ENCODE results near the gene SYMPK.
"Not testable (repeated sequence)": the region's sequence is repeated elsewhere in the genome, so short reads cannot be mapped to it uniquely, and the experiment has no call there.

The SYMPK gene

GRCh38 chr19:45872095-45872919, 9.4 kb upstream of the SYMPK start:
- TF ChIP-seq JUND (IDR thresholded peaks at IDR 0.05; ENCODE audit: low read depth) = no peak
- in situ Hi-C loops (cut with HindIII; ENCODE audit: low pct_unique_long_range_greater_than_20kb, low sequenced_read_pairs) = no loop called here
- no peak for DNase-seq (ENCODE audit: low read depth in 1 of 2, low spot score in 1 of 2)

GRCh38 chr19:45870798-45871197, 7.9 kb upstream of the SYMPK start:
- no peak for TF ChIP-seq JUND (IDR thresholded peaks at IDR 0.05; ENCODE audit: low read depth)
- DNase-seq (ENCODE audit: low read depth in 1 of 2, low spot score in 1 of 2) = no peak
- in situ Hi-C loops (cut with HindIII; ENCODE audit: low pct_unique_long_range_greater_than_20kb, low sequenced_read_pairs) = no loop called here

DNA sequence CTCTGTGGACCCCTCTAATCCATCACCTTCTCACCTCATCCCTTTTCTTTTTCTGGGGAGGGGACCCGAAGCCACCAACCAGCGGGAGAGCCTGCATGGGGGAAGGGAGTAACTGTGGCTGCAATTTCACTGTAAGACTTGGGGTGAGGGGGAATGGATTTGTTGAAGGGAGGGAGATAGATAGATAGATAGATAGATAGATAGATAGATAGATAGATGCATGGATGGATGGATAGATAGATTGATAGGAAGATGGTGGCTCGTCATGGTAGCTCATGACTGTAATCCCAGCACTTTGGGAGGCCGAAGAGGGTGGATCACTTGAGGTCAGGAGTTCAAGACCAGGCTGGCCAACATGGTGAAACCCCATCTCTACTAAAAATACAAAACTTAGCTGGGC, 4.3 kb upstream of the SYMPK start:
- in situ Hi-C loops (cut with HindIII; ENCODE audit: low pct_unique_long_range_greater_than_20kb, low sequenced_read_pairs); DNase-seq (ENCODE audit: low read depth in 1 of 2, low spot score in 1 of 2): not testable (repeated sequence)

GRCh38 chr19:45866400-45867176, 3.6 kb upstream of the SYMPK start:
- in situ Hi-C loops (cut with HindIII; ENCODE audit: low pct_unique_long_range_greater_than_20kb, low sequenced_read_pairs) = no loop called here
- no peak for TF ChIP-seq JUND (IDR thresholded peaks at IDR 0.05; ENCODE audit: low read depth)
- no peak for DNase-seq (ENCODE audit: low read depth in 1 of 2, low spot score in 1 of 2)

GRCh38 chr19:45865269-45865948, 2.5 kb upstream of the SYMPK start:
- in situ Hi-C loops (cut with HindIII; ENCODE audit: low pct_unique_long_range_greater_than_20kb, low sequenced_read_pairs) = no loop called here
- no peak for TF ChIP-seq JUND (IDR thresholded peaks at IDR 0.05; ENCODE audit: low read depth)
- no peak for DNase-seq (ENCODE audit: low read depth in 1 of 2, low spot score in 1 of 2)

GRCh38 chr19:45864629-45865082, 1.7 kb upstream of the SYMPK start:
- DNase-seq (ENCODE audit: low read depth in 1 of 2, low spot score in 1 of 2) = no peak
- in situ Hi-C loops (cut with HindIII; ENCODE audit: low pct_unique_long_range_greater_than_20kb, low sequenced_read_pairs) = no loop called here
- no peak for TF ChIP-seq JUND (IDR thresholded peaks at IDR 0.05; ENCODE audit: low read depth)

- in situ Hi-C loops (cut with HindIII; ENCODE audit: low pct_unique_long_range_greater_than_20kb, low sequenced_read_pairs) = no loop called here
- DNase-seq (ENCODE audit: low read depth in 1 of 2, low spot score in 1 of 2) = no peak
- no peak for TF ChIP-seq JUND (IDR thresholded peaks at IDR 0.05; ENCODE audit: low read depth)
Measured at GRCh38 chr19:45863840-45864628, 1.1 kb upstream of the SYMPK start, which contains the start of gene FOXA3. TSS of gene FOXA3 (plus strand) at chr19:45864326. CDS start at chr19:45864457, 131 bp downstream.

DNA sequence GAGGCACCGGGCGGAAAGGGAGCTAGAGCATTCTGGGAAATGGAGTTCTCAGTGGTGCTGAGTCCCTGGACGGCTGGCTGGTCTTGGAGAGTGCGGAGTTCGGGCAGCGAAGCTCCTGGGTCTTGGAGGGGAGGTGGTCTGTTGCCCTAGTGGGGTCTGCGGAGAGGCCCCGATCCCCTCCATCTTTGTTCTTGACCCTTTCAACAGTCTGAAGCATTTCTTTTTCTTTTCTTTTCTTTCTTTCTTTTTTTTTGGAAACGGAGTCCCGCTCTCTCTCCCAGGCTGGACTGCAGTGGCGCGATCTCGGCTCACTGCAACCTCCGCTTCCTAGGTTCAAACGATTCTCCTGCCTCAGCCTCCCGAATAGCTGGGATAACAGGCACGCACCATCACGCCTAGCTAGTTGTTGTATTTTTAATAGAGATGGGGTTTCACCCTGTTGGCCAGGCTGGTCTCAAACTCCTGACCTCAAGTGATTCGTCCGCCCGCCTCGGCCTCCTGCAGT, 440 bp upstream of the SYMPK start:
- TF ChIP-seq JUND (IDR thresholded peaks at IDR 0.05; ENCODE audit: low read depth) = no peak
- DNase-seq (ENCODE audit: low read depth in 1 of 2, low spot score in 1 of 2) = no peak
- in situ Hi-C loops (cut with HindIII; ENCODE audit: low pct_unique_long_range_greater_than_20kb, low sequenced_read_pairs) = no loop called here

DNA sequence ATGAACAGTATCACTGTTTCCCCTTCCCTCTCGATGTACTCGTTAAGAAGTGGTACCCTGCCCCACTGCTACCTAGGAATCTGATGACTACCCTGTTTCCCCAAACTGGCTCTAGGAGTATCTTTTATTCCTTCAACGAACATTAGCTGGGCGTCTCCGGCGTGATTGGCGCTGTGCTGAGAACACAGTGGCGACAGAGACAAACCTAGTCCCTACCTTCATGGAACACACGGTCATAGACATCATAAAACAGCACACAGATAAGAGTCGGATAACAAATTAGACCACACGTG, 730 bp downstream of the SYMPK start:
- no peak for DNase-seq (ENCODE audit: low read depth in 1 of 2, low spot score in 1 of 2)
- TF ChIP-seq JUND (IDR thresholded peaks at IDR 0.05; ENCODE audit: low read depth) = no peak
- in situ Hi-C loops (cut with HindIII; ENCODE audit: low pct_unique_long_range_greater_than_20kb, low sequenced_read_pairs) = no loop called here

DNA sequence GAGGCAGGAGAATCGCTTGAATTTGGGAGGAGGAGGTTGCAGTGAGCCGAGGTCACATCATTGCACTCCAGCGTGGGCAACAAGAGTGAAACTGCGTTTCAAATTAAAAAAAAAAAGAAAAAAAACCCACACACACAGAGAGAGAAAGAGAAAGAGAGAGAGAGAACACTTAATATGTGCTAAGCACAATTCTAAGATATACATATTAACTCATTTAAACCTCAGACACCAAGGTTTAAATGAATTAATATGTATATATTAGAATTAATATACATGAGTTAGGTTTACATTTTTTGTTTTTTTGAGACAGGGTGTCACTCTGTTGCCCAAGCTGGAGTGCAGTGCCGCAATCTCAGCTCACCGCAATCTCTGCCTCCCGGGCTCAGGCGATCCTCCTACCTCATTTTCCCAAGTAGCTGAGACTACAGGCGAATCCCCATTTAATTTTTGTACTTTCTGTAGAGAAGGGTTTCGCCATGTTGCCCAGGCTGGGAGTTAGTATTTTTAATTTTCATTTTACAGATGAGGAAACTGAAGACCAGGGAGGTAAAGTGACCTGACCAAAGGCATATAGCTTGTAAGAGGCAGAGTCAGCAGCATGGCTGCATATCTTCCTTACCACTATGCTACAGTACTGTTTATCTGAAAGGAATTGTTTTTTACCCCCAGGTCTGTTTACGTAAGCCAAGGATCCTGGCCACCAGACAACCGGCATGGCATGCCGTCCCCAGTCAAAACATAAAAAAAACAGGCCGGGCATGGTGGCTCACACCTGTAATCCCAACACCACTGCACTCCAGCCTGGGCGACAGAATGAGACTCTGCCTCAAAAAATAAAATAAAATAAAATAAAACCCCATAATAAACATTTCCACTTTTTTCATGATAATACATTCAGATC, 2.3 kb downstream of the SYMPK start:
- in situ Hi-C loops (cut with HindIII; ENCODE audit: low pct_unique_long_range_greater_than_20kb, low sequenced_read_pairs) = no loop called here
- DNase-seq (ENCODE audit: low read depth in 1 of 2, low spot score in 1 of 2) = peak in 1 of 2 experiments; percentile 50
- TF ChIP-seq JUND (IDR thresholded peaks at IDR 0.05; ENCODE audit: low read depth) = no peak

DNA sequence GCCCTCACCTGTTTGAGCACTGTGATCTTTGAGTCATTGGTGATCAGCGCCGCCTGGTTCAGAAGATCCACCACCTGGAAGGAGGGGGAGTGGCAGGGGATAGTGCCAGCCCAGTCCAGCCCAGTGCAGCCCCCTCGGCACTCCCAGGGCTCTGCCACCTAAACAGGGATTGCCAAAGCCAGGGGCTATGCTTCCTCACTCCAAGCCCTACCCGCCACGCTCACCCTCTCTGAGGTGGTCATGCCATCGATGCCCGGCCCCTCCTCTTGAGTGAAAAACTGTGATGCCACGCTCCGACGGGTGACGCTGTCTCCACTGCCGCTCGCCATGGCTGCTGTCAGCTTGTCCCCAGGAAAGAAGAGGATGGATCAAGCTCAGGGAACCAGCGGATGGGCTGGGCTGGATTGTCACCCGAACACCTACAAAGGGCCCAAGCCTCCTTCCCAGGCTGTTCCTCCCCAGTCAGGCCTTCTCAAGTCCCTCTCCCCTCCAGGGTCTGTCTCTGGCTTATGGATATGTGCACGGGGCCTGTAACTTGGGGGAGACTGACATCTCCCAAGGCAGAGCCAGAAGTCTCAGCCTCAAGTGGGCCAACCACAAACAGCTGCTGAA, 8.7 kb downstream of the SYMPK start:
- TF ChIP-seq JUND (IDR thresholded peaks at IDR 0.05; ENCODE audit: low read depth) = no peak
- DNase-seq (ENCODE audit: low read depth in 1 of 2, low spot score in 1 of 2) = no peak
- in situ Hi-C loops (cut with HindIII; ENCODE audit: low pct_unique_long_range_greater_than_20kb, low sequenced_read_pairs) = no loop called here
